ENCODE measurements around the gene ERICH2.

Gene ERICH2

GRCh38 chr2:170846314-170846713, 76.1 kb downstream of the ERICH2 start:
- DNase-seq, result no peak

GRCh38 chr2:170847716-170848115, 77.5 kb downstream of the ERICH2 start:
- no peak for DNase-seq

Data from NCI-H187 treated with DMSO at 0.1 percent for 48 hours (cell line).